H9 (cell line): Measurements from ENCODE around the gene PHACTR1. TPM values are rescaled to one million over a fixed set of nuclear protein-coding genes. Genes with fewer than 3 reads are reported as not detected.

Experiments
- DNase-seq: peaks from one replicate; pipeline ENCODE4 v3.0.0-alpha.2; 2017
- H2AFZ ChIP-seq: one replicate; pipeline ENCODE4 v1.6.1; 2013; ENCODE audit warnings: mild to moderate bottlenecking, low read length, control low read depth, moderate library complexity
- H2AK5ac ChIP-seq: 2 replicates; pipeline ENCODE4 v1.6.1; 2013; ENCODE audit warnings: low read length, control low read depth, mixed read lengths; ENCODE audit not compliant: insufficient read length
- H2BK120ac ChIP-seq: one replicate; pipeline ENCODE4 v1.6.1; 2013; ENCODE audit warnings: low read depth, mild to moderate bottlenecking, low read length, control low read depth, inconsistent platforms; ENCODE audit not compliant: poor library complexity, severe bottlenecking
- H2BK12ac ChIP-seq: 2 replicates; pipeline ENCODE4 v1.6.1; 2013; ENCODE audit warnings: low read length, control low read depth, mixed read lengths, low read depth; ENCODE audit not compliant: insufficient read length
- H2BK15ac ChIP-seq: 2 replicates; pipeline ENCODE4 v1.6.1; 2013; ENCODE audit warnings: low read depth, low read length, control low read depth
- H2BK20ac ChIP-seq: one replicate; pipeline ENCODE4 v1.6.1; 2013; ENCODE audit warnings: low read depth, mild to moderate bottlenecking, low read length, control low read depth, inconsistent platforms; ENCODE audit not compliant: poor library complexity, severe bottlenecking
- H2BK5ac ChIP-seq: 2 replicates; pipeline ENCODE4 v1.6.1; 2013; ENCODE audit warnings: low read length, control low read depth, mixed read lengths; ENCODE audit not compliant: insufficient read length
- H3K14ac ChIP-seq: 2 replicates; pipeline ENCODE4 v1.6.1; 2013; ENCODE audit warnings: low read length, control low read depth; ENCODE audit not compliant: insufficient read depth
- H3K18ac ChIP-seq: 2 replicates; pipeline ENCODE4 v1.6.1; 2013; ENCODE audit warnings: low read depth, mild to moderate bottlenecking, mixed read lengths, low read length, control low read depth; ENCODE audit not compliant: insufficient read length
- H3K23ac ChIP-seq: 2 replicates; pipeline ENCODE4 v1.6.1; 2013; ENCODE audit warnings: low read length, control low read depth, mixed read lengths, low read depth; ENCODE audit not compliant: insufficient read length
- H3K23me2 ChIP-seq: 2 replicates; pipeline ENCODE4 v1.6.1; 2013; ENCODE audit warnings: low read depth, mild to moderate bottlenecking, mixed read lengths, low read length, control low read depth; ENCODE audit not compliant: insufficient read length, poor library complexity, severe bottlenecking
- H3K27ac ChIP-seq: 2 replicates; pipeline ENCODE4 v1.5.1; 2013; ENCODE audit warnings: low read length, control low read depth, mixed read lengths, low read depth; ENCODE audit not compliant: insufficient read length
- H3K27me3 ChIP-seq: 2 replicates; pipeline ENCODE4 v1.6.1; 2013; ENCODE audit warnings: low read length, control low read depth, inconsistent platforms; ENCODE audit not compliant: insufficient read depth
- H3K4ac ChIP-seq: 2 replicates; pipeline ENCODE4 v1.6.1; 2013; ENCODE audit warnings: low read depth, mild to moderate bottlenecking, control low read depth, inconsistent platforms, low read length, moderate library complexity
- H3K4me1 ChIP-seq: 2 replicates; pipeline ENCODE4 v1.6.1; 2013; ENCODE audit warnings: low read length, control low read depth, inconsistent platforms; ENCODE audit not compliant: insufficient read depth
- H3K4me2 ChIP-seq: 2 replicates; pipeline ENCODE4 v1.6.1; 2013; ENCODE audit warnings: low read length, control low read depth, mixed read lengths; ENCODE audit not compliant: insufficient read length, insufficient read depth
- H3K56ac ChIP-seq: 2 replicates; pipeline ENCODE4 v1.6.1; 2013; ENCODE audit warnings: low read depth, mild to moderate bottlenecking, mixed read lengths, low read length, control low read depth; ENCODE audit not compliant: insufficient read length
- H3K79me1 ChIP-seq: 2 replicates; pipeline ENCODE4 v1.6.1; 2013; ENCODE audit warnings: low read depth, mild to moderate bottlenecking, moderate library complexity, low read length, control low read depth, inconsistent platforms; ENCODE audit not compliant: insufficient read depth, poor library complexity, severe bottlenecking
- H3K79me2 ChIP-seq: 2 replicates; pipeline ENCODE4 v1.6.1; 2013; ENCODE audit warnings: low read length, control low read depth, inconsistent platforms; ENCODE audit not compliant: insufficient read depth
- H3K9ac ChIP-seq: 2 replicates; pipeline ENCODE4 v1.6.1; 2013; ENCODE audit warnings: low read length, control low read depth, mixed read lengths; ENCODE audit not compliant: insufficient read length; ENCODE audit errors: extremely low read depth
- H3K9me3 ChIP-seq: one replicate; pipeline ENCODE4 v1.6.1; 2013; ENCODE audit warnings: low read depth, low read length, inconsistent platforms; ENCODE audit not compliant: control insufficient read depth
- H3T11ph ChIP-seq: one replicate; pipeline ENCODE4 v1.6.1; 2013; ENCODE audit warnings: mild to moderate bottlenecking, low read length, control low read depth, inconsistent platforms
- H4K20me1 ChIP-seq: one replicate; pipeline ENCODE4 v1.6.1; 2013; ENCODE audit not compliant: control insufficient read depth, insufficient read length, insufficient read depth
- H4K5ac ChIP-seq: 2 replicates; pipeline ENCODE4 v1.6.1; 2013; ENCODE audit warnings: low read depth, mild to moderate bottlenecking, mixed read lengths, low read length, control low read depth; ENCODE audit not compliant: insufficient read length
- H4K8ac ChIP-seq: replicated peaks from 2 replicates; pipeline ENCODE4 v1.6.1; 2013; ENCODE audit warnings: low read length, control low read depth, mixed read lengths, low read depth; ENCODE audit not compliant: insufficient read length
- H4K91ac ChIP-seq: 2 replicates; pipeline ENCODE4 v1.6.1; 2013; ENCODE audit warnings: low read depth, mild to moderate bottlenecking, moderate library complexity, mixed read lengths, low read length, control low read depth; ENCODE audit not compliant: insufficient read length
- H3K27ac Mint-ChIP-seq, 3 experiments: 2 replicates in 2 of 3; 3 replicates in 1 of 3; pipeline ENCODE4 v1.8.0; 2020 to 2021; ENCODE audit warnings: mixed read lengths in 3 of 3, mild to moderate bottlenecking in 1 of 3, moderate library complexity in 1 of 3
- H3K27me3 Mint-ChIP-seq: 2 replicates; pipeline ENCODE4 v1.8.0; 2021; ENCODE audit warnings: low read depth, mild to moderate bottlenecking, moderate library complexity, mixed read lengths
- H3K36me3 Mint-ChIP-seq, 3 experiments: 2 replicates in 2 of 3; 3 replicates in 1 of 3; pipeline ENCODE4 v1.8.0; 2020 to 2021; ENCODE audit warnings: low read depth in 3 of 3, mixed read lengths in 3 of 3; ENCODE audit not compliant: insufficient read depth in 1 of 3
- H3K4me1 Mint-ChIP-seq, 2 experiments: 2 replicates each; pipeline ENCODE4 v1.8.0; 2020; ENCODE audit warnings: mixed read lengths in 2 of 2
- H3K4me3 Mint-ChIP-seq, 2 experiments: 2 replicates in 1 of 2; 3 replicates in 1 of 2; pipeline ENCODE4 v1.8.0; 2020 to 2021; ENCODE audit warnings: mild to moderate bottlenecking in 2 of 2, mixed read lengths in 2 of 2, moderate library complexity in 1 of 2
- H3K9me3 Mint-ChIP-seq, 2 experiments: 2 replicates in 1 of 2; 3 replicates in 1 of 2; pipeline ENCODE4 v1.8.0; 2020; ENCODE audit warnings: mild to moderate bottlenecking in 2 of 2, mixed read lengths in 2 of 2, moderate library complexity in 1 of 2
- WGBS: extraction: QIAGEN DNeasy Blood & Tissue Kit; methylation state at CpG from one replicate; pipeline ENCODE4 v1.1.7; 2013; ENCODE audit warnings: missing lambda C conversion rate, low lambda C conversion rate, mixed read lengths; ENCODE audit not compliant: insufficient read length; ENCODE audit errors: extremely low coverage; 5-methylcytosine and 5-hydroxymethylcytosine counted together
- total RNA-seq: library from RNA; stranded (reverse); gene quantifications from 2 replicates; pipeline ENCODE4 v1.2.1, GENCODE V29; 2021
- TF ChIP-seq, protein P1 (sequence below): fragments of 200-600 bp; sonication (generic); conservative IDR thresholded peaks from 3 replicates; pipeline ENCODE4 v1.8.0; 2021; ENCODE audit warnings: antibody characterized with exemption, mild to moderate bottlenecking

The PHACTR1 gene
- total RNA-seq, 1 experiment from 2014 or later: 15.9 TPM

DNA sequence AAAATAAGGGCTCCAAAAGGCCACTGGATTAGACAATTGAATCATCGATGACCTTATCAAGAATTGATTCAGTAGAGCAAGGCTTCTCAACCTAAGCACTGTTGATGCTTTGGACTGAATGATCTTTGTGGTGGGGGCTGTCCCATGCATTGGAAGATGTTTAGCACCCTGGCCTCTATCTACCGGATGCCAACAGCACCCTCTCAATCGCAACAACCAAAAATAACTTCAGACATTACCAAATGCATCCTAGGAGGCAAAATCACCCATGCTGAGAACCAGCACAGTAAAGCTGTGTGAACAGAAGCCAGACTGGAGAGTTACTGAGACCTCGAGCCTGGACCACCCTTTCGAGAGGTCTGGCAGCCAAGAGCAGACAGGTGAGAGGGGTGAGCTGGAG, 544.3 kb downstream of the PHACTR1 start:
- Histone ChIP-seq H3K56ac (no peak overlapping the region), H3K18ac (no peak overlapping the region), H3K23ac (no peak overlapping the region), H3K14ac (no peak overlapping the region), H3K23me2 (no peaks in the 10 kb centered on the region), H3K4me1 (no peaks in the 10 kb centered on the region), H2BK20ac (no peak overlapping the region), H3K27ac (no peak overlapping the region), H2AFZ (no peak overlapping the region), H4K91ac (no peak overlapping the region), H3K4ac (no peak overlapping the region), H4K8ac (no peak overlapping the region), H4K20me1 (no peaks in the 10 kb centered on the region), H2BK5ac (no peak overlapping the region), H3T11ph (no peak overlapping the region), H3K27me3 (no peaks in the 10 kb centered on the region), H2AK5ac (no peak overlapping the region), H2BK12ac (no peak overlapping the region), H3K79me2 (no peaks in the 10 kb centered on the region), H2BK15ac (no peak overlapping the region), H3K9me3 (peaks cover 2% of the 10 kb centered on the region), H3K4me2 (no peak overlapping the region), H4K5ac (no peak overlapping the region), H2BK120ac (no peak overlapping the region), H3K79me1 (no peaks in the 10 kb centered on the region), H3K9ac (no peak overlapping the region)
- no peak for DNase-seq
- no peaks in the 10 kb centered on the region; the same call in 1 of the 2 replicates for H3K27me3 Mint-ChIP-seq
- WGBS: no CpG with 5 or more reads among the region's 5 CpGs
- peaks cover 10 to 13% (median 11%) of the 10 kb centered on the region in 3 experiments; a peak in 6 of 7 replicates for H3K36me3 Mint-ChIP-seq
- TF ChIP-seq, protein P1, sequence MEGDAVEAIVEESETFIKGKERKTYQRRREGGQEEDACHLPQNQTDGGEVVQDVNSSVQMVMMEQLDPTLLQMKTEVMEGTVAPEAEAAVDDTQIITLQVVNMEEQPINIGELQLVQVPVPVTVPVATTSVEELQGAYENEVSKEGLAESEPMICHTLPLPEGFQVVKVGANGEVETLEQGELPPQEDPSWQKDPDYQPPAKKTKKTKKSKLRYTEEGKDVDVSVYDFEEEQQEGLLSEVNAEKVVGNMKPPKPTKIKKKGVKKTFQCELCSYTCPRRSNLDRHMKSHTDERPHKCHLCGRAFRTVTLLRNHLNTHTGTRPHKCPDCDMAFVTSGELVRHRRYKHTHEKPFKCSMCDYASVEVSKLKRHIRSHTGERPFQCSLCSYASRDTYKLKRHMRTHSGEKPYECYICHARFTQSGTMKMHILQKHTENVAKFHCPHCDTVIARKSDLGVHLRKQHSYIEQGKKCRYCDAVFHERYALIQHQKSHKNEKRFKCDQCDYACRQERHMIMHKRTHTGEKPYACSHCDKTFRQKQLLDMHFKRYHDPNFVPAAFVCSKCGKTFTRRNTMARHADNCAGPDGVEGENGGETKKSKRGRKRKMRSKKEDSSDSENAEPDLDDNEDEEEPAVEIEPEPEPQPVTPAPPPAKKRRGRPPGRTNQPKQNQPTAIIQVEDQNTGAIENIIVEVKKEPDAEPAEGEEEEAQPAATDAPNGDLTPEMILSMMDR: no peak
- peaks cover 9 to 20% of the 10 kb centered on the region in 2 experiments for H3K4me1 Mint-ChIP-seq
- H3K9me3 Mint-ChIP-seq: peaks cover 11% of the 10 kb centered on the region in 2 experiments
- H3K27ac Mint-ChIP-seq: peak overlapping the region in 1 of 3 experiments; percentile 30; a peak in 1 of 7 replicates
- H3K4me3 Mint-ChIP-seq: no peak overlapping the region
